Body of pancreas (tissue), 4 donors: Measurements from ENCODE around the gene AFF3. TPM values are rescaled to one million over a fixed set of nuclear protein-coding genes. Genes with fewer than 3 reads are reported as not detected.

Source experiments
- ATAC-seq: fragments of 150-250 bp; one replicate; pipeline ENCODE4 v1.9.1; 2016
- DNase-seq, 4 donors: peaks; one replicate each; pipeline ENCODE4 v3.0.0-alpha.2; 2019
- H3K27ac ChIP-seq, 4 donors: fragments of 200-600 bp; sonication (generic); 1 replicate in 3 of 4; 2 replicates in 1 of 4; pipeline versions ENCODE4 v1.5.1 to v1.6.1; 2016 to 2019; ENCODE audit warnings: mild to moderate bottlenecking in 1 of 4, mixed read lengths in 1 of 4, moderate library complexity in 1 of 4
- H3K27me3 ChIP-seq, 2 donors: fragments of 200-600 bp; sonication (generic); one replicate each; pipeline ENCODE4 v1.6.0; 2016; ENCODE audit warnings: mild to moderate bottlenecking in 1 of 2
- H3K36me3 ChIP-seq, 2 donors: fragments of 200-600 bp; sonication (generic); replicated peaks in 1 of 2; 2 replicates each; pipeline ENCODE4 v1.5.1; 2016; ENCODE audit warnings: low read depth in 2 of 2; ENCODE audit not compliant: insufficient read depth in 1 of 2
- H3K4me1 ChIP-seq: fragments of 200-600 bp; sonication (generic); one replicate; pipeline ENCODE4 v1.6.0; 2016
- H3K4me3 ChIP-seq, 2 donors: fragments of 200-600 bp; sonication (generic); 1 replicate in 1 of 2; 2 replicates in 1 of 2; pipeline ENCODE4 v1.5.1; 2016 to 2019
- H3K9me3 ChIP-seq, 3 donors: fragments of 200-600 bp; sonication (generic); 1 replicate in 2 of 3; 2 replicates in 1 of 3; pipeline ENCODE4 v1.5.1; 2016
- CTCF ChIP-seq, 7 experiments: fragments of 450-650 bp in 4 of 7; fragments of 200-600 bp in 3 of 7; sonication (generic) in 3 of 7; IDR thresholded peaks; one replicate each; pipeline ENCODE4 v1.5.1; 2016 to 2019; ENCODE audit warnings: antibody characterized with exemption in 7 of 7
- POLR2A ChIP-seq, 3 donors: fragments of 450-650 bp; IDR thresholded peaks; one replicate each; pipeline ENCODE4 v1.6.1; 2016; ENCODE audit warnings: antibody characterized with exemption in 3 of 3, mild to moderate bottlenecking in 2 of 3
- WGBS, 2 donors: methylation state at CpG; one replicate each; pipeline ENCODE4 v1.1.5; 2017; 5-methylcytosine and 5-hydroxymethylcytosine counted together
- intact Hi-C: fragments of 100-400 bp; cut with DNase I; formaldehyde crosslinking; loops from one replicate; pipeline ENCODE4 v1.15.1; 2023
- total RNA-seq, 2 donors: library from RNA; depleted of rRNA; stranded (reverse); fragments of >200 nt; gene quantifications; one replicate each; pipeline ENCODE4 v1.1.0, GENCODE V29; 2016

The AFF3 gene
- total RNA-seq, 2 donors from 2014 or later = 0.52 to 0.99 TPM

GRCh38 chr2:99593692-99594427 lies 548.5 kb downstream of the AFF3 start:
- WGBS, 2 donors = 34 to 68% methylated on average over 17 to 51 of the region's 54 CpGs
- intact Hi-C loops = no loop called here
- H3K27me3 ChIP-seq = no peaks in the 10 kb centered on the region
- DNase-seq (no peak), ATAC-seq (no peak)
- H3K9me3 ChIP-seq = no peaks in the 10 kb centered on the region
- no peaks in the 10 kb centered on the region for H3K4me1 ChIP-seq
- no peaks in the 10 kb centered on the region for H3K36me3 ChIP-seq
- no peak overlapping the region for H3K4me3 ChIP-seq
- TF ChIP-seq POLR2A (IDR thresholded peaks at IDR 0.05) = no peak
- TF ChIP-seq CTCF (IDR thresholded peaks at IDR 0.05) = no peak
- H3K27ac ChIP-seq = no peak overlapping the region

- DNase-seq (no peak), ATAC-seq (no peak)
- no peak overlapping the region for H3K4me3 ChIP-seq
- 81 to 90% methylated on average over 3 of the region's 3 CpGs for WGBS, 2 donors
- H3K4me1 ChIP-seq = no peaks in the 10 kb centered on the region
- no peaks in the 10 kb centered on the region for H3K36me3 ChIP-seq
- intact Hi-C loops = no loop called here
- no peaks in the 10 kb centered on the region for H3K27me3 ChIP-seq
- H3K27ac ChIP-seq = no peak overlapping the region
- TF ChIP-seq POLR2A (IDR thresholded peaks at IDR 0.05) (no peak), CTCF (IDR thresholded peaks at IDR 0.05) (no peak)
- H3K9me3 ChIP-seq = no peaks in the 10 kb centered on the region
Measured at GRCh38 chr2:99576775-99577174, 565.6 kb downstream of the AFF3 start.

- WGBS, 2 donors = 81 to 82% methylated on average over 11 of the region's 11 CpGs
Measured at GRCh38 chr2:99573634-99574251, 568.6 kb downstream of the AFF3 start.

GRCh38 chr2:99572373-99573164 lies 569.8 kb downstream of the AFF3 start:
- Histone ChIP-seq H3K27ac (no peak overlapping the region), H3K4me1 (no peaks in the 10 kb centered on the region), H3K4me3 (no peak overlapping the region), H3K27me3 (no peaks in the 10 kb centered on the region), H3K9me3 (no peaks in the 10 kb centered on the region), H3K36me3 (no peaks in the 10 kb centered on the region)
- intact Hi-C loops = no loop called here
- DNase-seq (no peak), ATAC-seq (no peak)
- TF ChIP-seq CTCF (IDR thresholded peaks at IDR 0.05) = no peak
- TF ChIP-seq POLR2A (IDR thresholded peaks at IDR 0.05) = no peak
- 40 to 46% methylated on average over 13 of the region's 13 CpGs for WGBS, 2 donors

More at GRCh38 chr2:99573634-99574251, 568.6 kb downstream of the AFF3 start:
- no peak for DNase-seq
- no peak overlapping the region for H3K27ac ChIP-seq
- H3K4me1 ChIP-seq = no peaks in the 10 kb centered on the region
- no peaks in the 10 kb centered on the region for H3K27me3 ChIP-seq
- ATAC-seq = no peak
- TF ChIP-seq CTCF (IDR thresholded peaks at IDR 0.05) (no peak), POLR2A (IDR thresholded peaks at IDR 0.05) (no peak)
- intact Hi-C loops = no loop called here
- H3K9me3 ChIP-seq = no peaks in the 10 kb centered on the region
- no peaks in the 10 kb centered on the region for H3K36me3 ChIP-seq
- no peak overlapping the region for H3K4me3 ChIP-seq
